ENCODE data around the gene MDH2. TPM values are rescaled to one million over a fixed set of nuclear protein-coding genes. Genes with fewer than 3 reads are reported as not detected.

Gene MDH2
- total and polyA plus RNA-seq, 12 donors, result 66.1 to 686 (median 441) TPM

- WGBS, 2 donors, result 95 to 96% methylated on average over 24 of the region's 24 CpGs
- no peaks in the 10 kb centered on the region for H3K9me3 ChIP-seq
- peaks cover 0 to 49% (median 25%) of the 10 kb centered on the region in 9 donors for H3K4me1 ChIP-seq
- intact Hi-C loops (cut with DNase I), result loop anchor here in 1 of 10 donors (10.0 kb wide), 1 partner anchor 220 kb away; no protein-coding TSS in a partner anchor
- H3K27ac ChIP-seq, result no peak overlapping the region
- H3K27me3 ChIP-seq, result no peaks in the 10 kb centered on the region
- TF ChIP-seq CTCF (IDR thresholded peaks at IDR 0.05), result no peak
- ATAC-seq, result no peak
- H3K4me3 ChIP-seq, result no peak overlapping the region
- DNase-seq, result no peak
- H3K36me3 ChIP-seq, result peaks cover 4 to 85% (median 55%) of the 10 kb centered on the region in 9 donors
Observed at GRCh38 chr7:76064208-76064970, 16.5 kb downstream of the MDH2 start.

- TF ChIP-seq CTCF (IDR thresholded peaks at IDR 0.05), result no peak
- Histone ChIP-seq H3K27me3 (no peaks in the 10 kb centered on the region), H3K4me1 (peaks cover 0 to 57% (median 30%) of the 10 kb centered on the region in 9 donors), H3K9me3 (no peaks in the 10 kb centered on the region), H3K36me3 (peaks cover 4 to 78% (median 49%) of the 10 kb centered on the region in 9 donors), H3K4me3 (no peak overlapping the region), H3K27ac (no peak overlapping the region)
- DNase-seq (no peak), ATAC-seq (no peak)
- intact Hi-C loops (cut with DNase I), result loop anchor here in 1 of 10 donors (10.0 kb wide), 1 partner anchor 220 kb away; no protein-coding TSS in a partner anchor
- 92 to 94% methylated on average over 14 of the region's 14 CpGs for WGBS, 2 donors
Observed at GRCh38 chr7:76065016-76065612, 17.2 kb downstream of the MDH2 start.

- peak overlapping the region in 9 of 10 donors; percentile 15 to 74 (median 45) for H3K27ac ChIP-seq
- peaks cover 0 to 42% (median 20%) of the 10 kb centered on the region in 9 donors for H3K4me1 ChIP-seq
- H3K27me3 ChIP-seq, result no peaks in the 10 kb centered on the region
- peaks cover 4 to 60% (median 41%) of the 10 kb centered on the region in 9 donors for H3K36me3 ChIP-seq
- no peak overlapping the region for H3K4me3 ChIP-seq
- ATAC-seq (no peak), DNase-seq (no peak)
- H3K9me3 ChIP-seq, result no peaks in the 10 kb centered on the region
- intact Hi-C loops (cut with DNase I), result loop anchor here in 1 of 10 donors (10.0 kb wide), 1 partner anchor 218 kb away; no protein-coding TSS in a partner anchor
- TF ChIP-seq CTCF (IDR thresholded peaks at IDR 0.05), result no peak
- WGBS, 2 donors, result 85 to 89% methylated on average over 14 of the region's 14 CpGs
Observed at GRCh38 chr7:76066716-76067503, 19.0 kb downstream of the MDH2 start.

GRCh38 chr7:76069238-76069638 lies 21.3 kb downstream of the MDH2 start:
- Histone ChIP-seq H3K9me3 (peaks cover 0 to under 1% (median 0%) of the 10 kb centered on the region in 11 donors), H3K4me1 (peaks cover 0 to 32% (median 15%) of the 10 kb centered on the region in 9 donors), H3K27me3 (no peaks in the 10 kb centered on the region), H3K4me3 (no peak overlapping the region), H3K27ac (peak overlapping the region in 5 of 10 donors; percentile 35 to 56 (median 43)), H3K36me3 (peaks cover 2 to 37% (median 20%) of the 10 kb centered on the region in 9 donors)
- intact Hi-C loops (cut with DNase I), result loop anchor here in 1 of 10 donors (10.0 kb wide), 1 partner anchor 216 kb away; no protein-coding TSS in a partner anchor
- 11 to 25% methylated on average over 8 of the region's 8 CpGs for WGBS, 2 donors
- DNase-seq, result peak; percentile 38 to 73
- TF ChIP-seq CTCF (IDR thresholded peaks at IDR 0.05), result peak in 1 of 9 donors; percentile 6
- ATAC-seq, result peak; percentile 67 to 94 (median 80)

Data from heart right ventricle (tissue), 16 donors.